Measurements from ENCODE around the gene TNIP1. TPM values are rescaled to one million over a fixed set of nuclear protein-coding genes. Genes with fewer than 3 reads are reported as not detected.

The TNIP1 gene
- total RNA-seq, 2 experiments from 2014 or later, result 110 to 115 TPM

- DNase-seq (no peak), ATAC-seq (ENCODE audit: poor library complexity) (no peak)
- Mint-ChIP-seq H3K4me1 (ENCODE audit: low read depth) (no peaks in the 10 kb centered on the region), H3K9me3 (no peaks in the 10 kb centered on the region), H3K27ac (no peak overlapping the region), H3K36me3 (ENCODE audit: low read depth) (peaks cover 95% of the 10 kb centered on the region), H3K27me3 (no peaks in the 10 kb centered on the region), H3K4me3 (no peak overlapping the region)
- Histone ChIP-seq H3K27ac (ENCODE audit: low read depth in 1 of 2, low read length in 2 of 2) (no peak overlapping the region), H3K27me3 (ENCODE audit: control insufficient read depth in 1 of 2, insufficient read depth in 2 of 2, low read length in 2 of 2) (no peaks in the 10 kb centered on the region), H3K9me3 (ENCODE audit: control insufficient read depth in 1 of 2, insufficient read depth in 1 of 2, low read length in 2 of 2) (no peaks in the 10 kb centered on the region), H3K36me3 (ENCODE audit: insufficient read depth, low read length) (peaks cover 96% of the 10 kb centered on the region), H3K4me3 (ENCODE audit: low read length) (no peak overlapping the region), H3K4me1 (ENCODE audit: insufficient read depth, low read length) (no peaks in the 10 kb centered on the region)
- TF ChIP-seq, protein P1, sequence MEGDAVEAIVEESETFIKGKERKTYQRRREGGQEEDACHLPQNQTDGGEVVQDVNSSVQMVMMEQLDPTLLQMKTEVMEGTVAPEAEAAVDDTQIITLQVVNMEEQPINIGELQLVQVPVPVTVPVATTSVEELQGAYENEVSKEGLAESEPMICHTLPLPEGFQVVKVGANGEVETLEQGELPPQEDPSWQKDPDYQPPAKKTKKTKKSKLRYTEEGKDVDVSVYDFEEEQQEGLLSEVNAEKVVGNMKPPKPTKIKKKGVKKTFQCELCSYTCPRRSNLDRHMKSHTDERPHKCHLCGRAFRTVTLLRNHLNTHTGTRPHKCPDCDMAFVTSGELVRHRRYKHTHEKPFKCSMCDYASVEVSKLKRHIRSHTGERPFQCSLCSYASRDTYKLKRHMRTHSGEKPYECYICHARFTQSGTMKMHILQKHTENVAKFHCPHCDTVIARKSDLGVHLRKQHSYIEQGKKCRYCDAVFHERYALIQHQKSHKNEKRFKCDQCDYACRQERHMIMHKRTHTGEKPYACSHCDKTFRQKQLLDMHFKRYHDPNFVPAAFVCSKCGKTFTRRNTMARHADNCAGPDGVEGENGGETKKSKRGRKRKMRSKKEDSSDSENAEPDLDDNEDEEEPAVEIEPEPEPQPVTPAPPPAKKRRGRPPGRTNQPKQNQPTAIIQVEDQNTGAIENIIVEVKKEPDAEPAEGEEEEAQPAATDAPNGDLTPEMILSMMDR (IDR thresholded peaks at IDR 0.05), result no peak
- POLR2A ChIA-PET, result interaction anchor here (0.5 kb wide), 1 partner anchor 336 kb away, joined by 3 read pairs; no protein-coding TSS in a partner anchor
- CTCF ChIA-PET, result no interaction called here
- intact Hi-C loops (cut with DNase I, micrococcal nuclease), result no loop called here
These were observed 26.2 kb upstream of the TNIP1 start for GRCh38 chr5:151107084-151107483.

GRCh38 chr5:151106509-151106908 lies 25.7 kb upstream of the TNIP1 start:
- no peak overlapping the region for H3K4me3 Mint-ChIP-seq
- no peak for ATAC-seq (ENCODE audit: poor library complexity)
- Histone ChIP-seq H3K36me3 (ENCODE audit: insufficient read depth, low read length) (peaks cover 96% of the 10 kb centered on the region), H3K4me1 (ENCODE audit: insufficient read depth, low read length) (peaks cover under 1% of the 10 kb centered on the region), H3K27me3 (ENCODE audit: control insufficient read depth in 1 of 2, insufficient read depth in 2 of 2, low read length in 2 of 2) (no peaks in the 10 kb centered on the region), H3K27ac (ENCODE audit: low read depth in 1 of 2, low read length in 2 of 2) (peak overlapping the region in 1 of 2 donors; percentile 3), H3K4me3 (ENCODE audit: low read length) (no peak overlapping the region), H3K9me3 (ENCODE audit: control insufficient read depth in 1 of 2, insufficient read depth in 1 of 2, low read length in 2 of 2) (no peaks in the 10 kb centered on the region)
- peaks cover 5% of the 10 kb centered on the region for H3K4me1 Mint-ChIP-seq (ENCODE audit: low read depth)
- intact Hi-C loops (cut with DNase I, micrococcal nuclease), result no loop called here
- DNase-seq, result no peak
- POLR2A ChIA-PET, result no interaction called here
- H3K27ac Mint-ChIP-seq, result peak overlapping the region; percentile 37
- TF ChIP-seq, protein P1 (IDR thresholded peaks at IDR 0.05), result no peak
- no peaks in the 10 kb centered on the region for H3K9me3 Mint-ChIP-seq
- CTCF ChIA-PET, result no interaction called here
- H3K27me3 Mint-ChIP-seq, result no peaks in the 10 kb centered on the region
- peaks cover 96% of the 10 kb centered on the region for H3K36me3 Mint-ChIP-seq (ENCODE audit: low read depth)

- H3K36me3 Mint-ChIP-seq (ENCODE audit: low read depth), result peaks cover 97% of the 10 kb centered on the region
- H3K27me3 Mint-ChIP-seq, result no peaks in the 10 kb centered on the region
- ATAC-seq (ENCODE audit: poor library complexity), result no peak
- POLR2A ChIA-PET, result no interaction called here
- H3K9me3 ChIP-seq (ENCODE audit: control insufficient read depth in 1 of 2, insufficient read depth in 1 of 2, low read length in 2 of 2), result no peaks in the 10 kb centered on the region
- no peaks in the 10 kb centered on the region for H3K9me3 Mint-ChIP-seq
- H3K27me3 ChIP-seq (ENCODE audit: control insufficient read depth in 1 of 2, insufficient read depth in 2 of 2, low read length in 2 of 2), result no peaks in the 10 kb centered on the region
- H3K27ac ChIP-seq (ENCODE audit: low read depth in 1 of 2, low read length in 2 of 2), result peak overlapping the region in 1 of 2 donors; percentile 3
- H3K4me3 ChIP-seq (ENCODE audit: low read length), result no peak overlapping the region
- H3K4me1 Mint-ChIP-seq (ENCODE audit: low read depth), result peaks cover 5% of the 10 kb centered on the region
- CTCF ChIA-PET, result no interaction called here
- no peak for DNase-seq
- peaks cover 97% of the 10 kb centered on the region for H3K36me3 ChIP-seq (ENCODE audit: insufficient read depth, low read length)
- peak overlapping the region; percentile 37 for H3K27ac Mint-ChIP-seq
- intact Hi-C loops (cut with DNase I, micrococcal nuclease), result no loop called here
- H3K4me1 ChIP-seq (ENCODE audit: insufficient read depth, low read length), result peaks cover 3% of the 10 kb centered on the region
- TF ChIP-seq, protein P1 (IDR thresholded peaks at IDR 0.05), result no peak
- no peak overlapping the region for H3K4me3 Mint-ChIP-seq
These were observed 25.2 kb upstream of the TNIP1 start for GRCh38 chr5:151106043-151106442.
